HL-60 (cell line): Measurements from ENCODE around the gene ISG15.

ENCODE experiments used
- GABPA ChIP-seq: IDR thresholded peaks from 2 replicates; pipeline ENCODE4 v1.6.1; 2012; ENCODE audit warnings: low read depth
- TF ChIP-seq, protein P1 (sequence below): IDR thresholded peaks from one replicate; pipeline ENCODE4 v1.5.1; 2011; ENCODE audit warnings: low read length, control low read depth, inconsistent platforms; ENCODE audit not compliant: insufficient read depth

DNA sequence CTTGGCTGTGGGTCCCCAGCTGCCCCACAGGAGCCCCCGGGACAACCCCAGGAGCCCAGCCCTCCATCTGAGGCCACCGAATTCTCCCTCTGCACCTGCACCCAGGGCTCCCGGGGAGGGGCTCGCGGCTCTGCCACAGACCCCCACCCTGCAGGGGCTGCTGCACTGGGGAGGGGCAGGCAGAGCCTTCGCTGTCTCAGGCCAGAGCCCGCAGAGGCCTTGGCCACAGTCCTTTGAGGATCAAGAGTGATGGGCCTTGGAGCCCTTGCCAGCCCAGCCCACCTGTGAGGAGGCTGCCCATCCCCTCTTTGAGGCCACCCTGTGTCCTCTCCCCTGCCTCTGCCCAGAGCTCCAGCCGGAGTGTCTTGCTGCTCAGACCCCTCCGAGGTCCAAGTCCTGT lies 37.9 kb upstream of the ISG15 start:
- TF ChIP-seq, protein P1, sequence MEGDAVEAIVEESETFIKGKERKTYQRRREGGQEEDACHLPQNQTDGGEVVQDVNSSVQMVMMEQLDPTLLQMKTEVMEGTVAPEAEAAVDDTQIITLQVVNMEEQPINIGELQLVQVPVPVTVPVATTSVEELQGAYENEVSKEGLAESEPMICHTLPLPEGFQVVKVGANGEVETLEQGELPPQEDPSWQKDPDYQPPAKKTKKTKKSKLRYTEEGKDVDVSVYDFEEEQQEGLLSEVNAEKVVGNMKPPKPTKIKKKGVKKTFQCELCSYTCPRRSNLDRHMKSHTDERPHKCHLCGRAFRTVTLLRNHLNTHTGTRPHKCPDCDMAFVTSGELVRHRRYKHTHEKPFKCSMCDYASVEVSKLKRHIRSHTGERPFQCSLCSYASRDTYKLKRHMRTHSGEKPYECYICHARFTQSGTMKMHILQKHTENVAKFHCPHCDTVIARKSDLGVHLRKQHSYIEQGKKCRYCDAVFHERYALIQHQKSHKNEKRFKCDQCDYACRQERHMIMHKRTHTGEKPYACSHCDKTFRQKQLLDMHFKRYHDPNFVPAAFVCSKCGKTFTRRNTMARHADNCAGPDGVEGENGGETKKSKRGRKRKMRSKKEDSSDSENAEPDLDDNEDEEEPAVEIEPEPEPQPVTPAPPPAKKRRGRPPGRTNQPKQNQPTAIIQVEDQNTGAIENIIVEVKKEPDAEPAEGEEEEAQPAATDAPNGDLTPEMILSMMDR, result no peak
- no peak for TF ChIP-seq GABPA
